Measurements from ENCODE around the gene SFXN3. TPM values are rescaled to one million over a fixed set of nuclear protein-coding genes. Genes with fewer than 3 reads are reported as not detected.

Gene SFXN3
- total and polyA plus RNA-seq, 2 experiments from 2014 or later = 0.68 to 3.8 TPM

- no peak overlapping the region for H2AFZ ChIP-seq
- no peak overlapping the region for H3K27ac ChIP-seq (ENCODE audit: low read depth)
- H3K79me2 ChIP-seq (replicated peaks; ENCODE audit: insufficient read depth) = peaks cover 17% of the 10 kb centered on the region; the same call in 1 of the 2 replicates
- no peaks in the 10 kb centered on the region for H3F3A ChIP-seq (replicated peaks; ENCODE audit: low read depth)
- no peaks in the 10 kb centered on the region for H3K9me3 Mint-ChIP-seq
- no peaks in the 10 kb centered on the region; the same call in 2 of the 3 replicates for H3K36me3 Mint-ChIP-seq (ENCODE audit: low read depth)
- H3K9me2 ChIP-seq (ENCODE audit: insufficient read depth) = no peaks in the 10 kb centered on the region
- H3K4me2 ChIP-seq = no peak overlapping the region
- no peak for DNase-seq (ENCODE audit: low spot score)
- peaks cover 15% of the 10 kb centered on the region for H3K4me1 ChIP-seq (ENCODE audit: insufficient read depth)
- peaks cover 15% of the 10 kb centered on the region for H3K4me1 Mint-ChIP-seq
- peaks cover 37% of the 10 kb centered on the region for H3K27me3 ChIP-seq (ENCODE audit: insufficient read depth)
- H3K36me3 ChIP-seq (ENCODE audit: insufficient read depth) = no peaks in the 10 kb centered on the region
- H3K4me3 ChIP-seq = no peak overlapping the region
- ATAC-seq = no peak
- no peak overlapping the region for H3K4me3 Mint-ChIP-seq
- TF ChIP-seq STAT1 (IDR thresholded peaks at IDR 0.05; ENCODE audit: unreplicated experiment) (no peak), ZNF331 (CRISPR knock-in tag; IDR thresholded peaks at IDR 0.05; ENCODE audit: low read depth) (no peak), ZNF462 (CRISPR knock-in tag; IDR thresholded peaks at IDR 0.05) (no peak), POLR2AphosphoS5 (IDR thresholded peaks at IDR 0.05; ENCODE audit: low read depth) (no peak), EZH2phosphoT487 (IDR thresholded peaks at IDR 0.05; ENCODE audit: unreplicated experiment) (no peak), NANOG (IDR thresholded peaks at IDR 0.05; ENCODE audit: borderline replicate concordance) (no peak), ETS1 (IDR thresholded peaks at IDR 0.05) (no peak), EZH2 (IDR thresholded peaks at IDR 0.05; ENCODE audit: low read depth, unreplicated experiment) (no peak), ZNF114 (CRISPR knock-in tag; IDR thresholded peaks at IDR 0.05) (no peak), JUNB (IDR thresholded peaks at IDR 0.05; ENCODE audit: unreplicated experiment) (no peak), CREB1 (CRISPR knock-in tag; IDR thresholded peaks at IDR 0.05; ENCODE audit: low read depth) (no peak)
- TF ChIP-seq, protein P1, sequence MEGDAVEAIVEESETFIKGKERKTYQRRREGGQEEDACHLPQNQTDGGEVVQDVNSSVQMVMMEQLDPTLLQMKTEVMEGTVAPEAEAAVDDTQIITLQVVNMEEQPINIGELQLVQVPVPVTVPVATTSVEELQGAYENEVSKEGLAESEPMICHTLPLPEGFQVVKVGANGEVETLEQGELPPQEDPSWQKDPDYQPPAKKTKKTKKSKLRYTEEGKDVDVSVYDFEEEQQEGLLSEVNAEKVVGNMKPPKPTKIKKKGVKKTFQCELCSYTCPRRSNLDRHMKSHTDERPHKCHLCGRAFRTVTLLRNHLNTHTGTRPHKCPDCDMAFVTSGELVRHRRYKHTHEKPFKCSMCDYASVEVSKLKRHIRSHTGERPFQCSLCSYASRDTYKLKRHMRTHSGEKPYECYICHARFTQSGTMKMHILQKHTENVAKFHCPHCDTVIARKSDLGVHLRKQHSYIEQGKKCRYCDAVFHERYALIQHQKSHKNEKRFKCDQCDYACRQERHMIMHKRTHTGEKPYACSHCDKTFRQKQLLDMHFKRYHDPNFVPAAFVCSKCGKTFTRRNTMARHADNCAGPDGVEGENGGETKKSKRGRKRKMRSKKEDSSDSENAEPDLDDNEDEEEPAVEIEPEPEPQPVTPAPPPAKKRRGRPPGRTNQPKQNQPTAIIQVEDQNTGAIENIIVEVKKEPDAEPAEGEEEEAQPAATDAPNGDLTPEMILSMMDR (conservative IDR thresholded peaks at IDR 0.05; ENCODE audit: low read depth in 2 of 2) = no peak
- TF ChIP-seq, protein P2, sequence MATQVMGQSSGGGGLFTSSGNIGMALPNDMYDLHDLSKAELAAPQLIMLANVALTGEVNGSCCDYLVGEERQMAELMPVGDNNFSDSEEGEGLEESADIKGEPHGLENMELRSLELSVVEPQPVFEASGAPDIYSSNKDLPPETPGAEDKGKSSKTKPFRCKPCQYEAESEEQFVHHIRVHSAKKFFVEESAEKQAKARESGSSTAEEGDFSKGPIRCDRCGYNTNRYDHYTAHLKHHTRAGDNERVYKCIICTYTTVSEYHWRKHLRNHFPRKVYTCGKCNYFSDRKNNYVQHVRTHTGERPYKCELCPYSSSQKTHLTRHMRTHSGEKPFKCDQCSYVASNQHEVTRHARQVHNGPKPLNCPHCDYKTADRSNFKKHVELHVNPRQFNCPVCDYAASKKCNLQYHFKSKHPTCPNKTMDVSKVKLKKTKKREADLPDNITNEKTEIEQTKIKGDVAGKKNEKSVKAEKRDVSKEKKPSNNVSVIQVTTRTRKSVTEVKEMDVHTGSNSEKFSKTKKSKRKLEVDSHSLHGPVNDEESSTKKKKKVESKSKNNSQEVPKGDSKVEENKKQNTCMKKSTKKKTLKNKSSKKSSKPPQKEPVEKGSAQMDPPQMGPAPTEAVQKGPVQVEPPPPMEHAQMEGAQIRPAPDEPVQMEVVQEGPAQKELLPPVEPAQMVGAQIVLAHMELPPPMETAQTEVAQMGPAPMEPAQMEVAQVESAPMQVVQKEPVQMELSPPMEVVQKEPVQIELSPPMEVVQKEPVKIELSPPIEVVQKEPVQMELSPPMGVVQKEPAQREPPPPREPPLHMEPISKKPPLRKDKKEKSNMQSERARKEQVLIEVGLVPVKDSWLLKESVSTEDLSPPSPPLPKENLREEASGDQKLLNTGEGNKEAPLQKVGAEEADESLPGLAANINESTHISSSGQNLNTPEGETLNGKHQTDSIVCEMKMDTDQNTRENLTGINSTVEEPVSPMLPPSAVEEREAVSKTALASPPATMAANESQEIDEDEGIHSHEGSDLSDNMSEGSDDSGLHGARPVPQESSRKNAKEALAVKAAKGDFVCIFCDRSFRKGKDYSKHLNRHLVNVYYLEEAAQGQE (IDR thresholded peaks at IDR 0.05; ENCODE audit: unreplicated experiment) = no peak
- H3K27me3 Mint-ChIP-seq (ENCODE audit: insufficient read depth, low read depth, poor library complexity) = peaks cover 32% of the 10 kb centered on the region
- H3K27ac Mint-ChIP-seq = no peak overlapping the region; the same call in 1 of the 2 replicates
- peaks cover 35% of the 10 kb centered on the region for H4K20me1 ChIP-seq (replicated peaks; ENCODE audit: insufficient read depth)
Observed at GRCh38 chr10:101054876-101055275, 23.8 kb downstream of the SFXN3 start.
